HEK293 (cell line): ENCODE results near the gene IL12A.

Experiments used
- CTCF ChIA-PET: fragments of 350-600 bp; formaldehyde crosslinking; extraction: SDS; loops from one replicate; lab custom pipeline; 2021; ENCODE audit warnings: antibody characterized with exemption; lab: Yijun Ruan, JAX
- POLR2A ChIA-PET: fragments of 300-600 bp; formaldehyde crosslinking; extraction: SDS; loops from one replicate; lab custom pipeline; 2020; ENCODE audit warnings: antibody characterized with exemption, inconsistent platforms; lab: Yijun Ruan, JAX
- H3K27ac ChIP-seq: fragments of 200-500 bp; sonication (Bioruptor generic); 2 replicates; pipeline ENCODE4 v1.5.1; 2014; ENCODE audit warnings: low read depth, low read length, control low read depth, inconsistent platforms; ENCODE audit errors: extremely low read depth
- H3K36me3 ChIP-seq, 2 experiments: fragments of 200-500 bp in 1 of 2; sonication (Bioruptor generic) in 1 of 2; 1 replicate in 1 of 2; 2 replicates in 1 of 2; pipeline ENCODE4 v1.5.1; 2014 to 2017; ENCODE audit warnings: inconsistent platforms in 2 of 2, low read length in 2 of 2; ENCODE audit not compliant: control insufficient read depth in 2 of 2, insufficient read depth in 1 of 2
- H3K4me1 ChIP-seq: fragments of 200-500 bp; sonication (Bioruptor generic); 2 replicates; pipeline ENCODE4 v1.5.1; 2014; ENCODE audit warnings: mild to moderate bottlenecking, low read length, inconsistent platforms; ENCODE audit not compliant: control insufficient read depth, insufficient read depth
- H3K4me3 ChIP-seq: 2 replicates; pipeline ENCODE4 v1.5.1; 2011; ENCODE audit warnings: low read depth, mild to moderate bottlenecking, control low read depth, low read length, moderate library complexity
- H3K9me3 ChIP-seq: fragments of 200-500 bp; sonication (Bioruptor generic); 2 replicates; pipeline ENCODE4 v1.5.1; 2014; ENCODE audit warnings: low read depth, low read length, inconsistent platforms; ENCODE audit not compliant: control insufficient read depth, insufficient read depth
- FEZF1 ChIP-seq: fragments of 450-650 bp; formaldehyde crosslinking; IDR thresholded peaks from 2 replicates; pipeline ENCODE4 v1.5.1; 2016; ENCODE audit warnings: missing biosample characterization, missing genetic modification characterization
- IKZF3 ChIP-seq: fragments of 450-650 bp; IDR thresholded peaks from 2 replicates; pipeline ENCODE4 v1.5.0; 2018; ENCODE audit warnings: missing biosample characterization, mild to moderate bottlenecking, missing genetic modification characterization, moderate library complexity
- MZF1 ChIP-seq: fragments of 450-650 bp; formaldehyde crosslinking; IDR thresholded peaks from 2 replicates; pipeline ENCODE4 v1.5.1; 2017; ENCODE audit warnings: missing biosample characterization, missing genetic modification characterization, borderline replicate concordance
- OVOL3 ChIP-seq: fragments of 450-650 bp; formaldehyde crosslinking; IDR thresholded peaks from 2 replicates; pipeline ENCODE4 v1.5.1; 2016; ENCODE audit warnings: missing biosample characterization, missing genetic modification characterization
- PATZ1 ChIP-seq: fragments of 450-650 bp; formaldehyde crosslinking; IDR thresholded peaks from 2 replicates; pipeline ENCODE4 v1.5.1; 2016; ENCODE audit warnings: missing biosample characterization, missing genetic modification characterization
- REPIN1 ChIP-seq: fragments of 450-650 bp; formaldehyde crosslinking; IDR thresholded peaks from 2 replicates; pipeline ENCODE4 v1.5.1; 2017; ENCODE audit warnings: missing biosample characterization, missing genetic modification characterization, low read depth
- SCRT2 ChIP-seq: fragments of 450-650 bp; formaldehyde crosslinking; IDR thresholded peaks from 2 replicates; pipeline ENCODE4 v1.5.1; 2016; ENCODE audit warnings: missing biosample characterization, missing genetic modification characterization
- ZBTB1 ChIP-seq: fragments of 450-650 bp; formaldehyde crosslinking; IDR thresholded peaks from 2 replicates; pipeline ENCODE4 v1.5.1; 2016; ENCODE audit warnings: missing biosample characterization, missing genetic modification characterization
- ZBTB17 ChIP-seq: fragments of 450-650 bp; formaldehyde crosslinking; IDR thresholded peaks from 2 replicates; pipeline ENCODE4 v1.5.1; 2016; ENCODE audit warnings: missing biosample characterization, missing genetic modification characterization
- ZBTB44 ChIP-seq: fragments of 450-650 bp; IDR thresholded peaks from 2 replicates; pipeline ENCODE4 v1.5.1; 2018; ENCODE audit warnings: missing biosample characterization, mild to moderate bottlenecking, missing genetic modification characterization
- ZBTB48 ChIP-seq: fragments of 450-650 bp; formaldehyde crosslinking; IDR thresholded peaks from 2 replicates; pipeline ENCODE4 v1.5.1; 2016; ENCODE audit warnings: missing biosample characterization, missing genetic modification characterization
- ZFP3 ChIP-seq: fragments of 450-650 bp; formaldehyde crosslinking; IDR thresholded peaks from 2 replicates; pipeline ENCODE4 v1.5.1; 2016; ENCODE audit warnings: low read depth, missing biosample characterization, missing genetic modification characterization
- ZFP37 ChIP-seq: fragments of 450-650 bp; formaldehyde crosslinking; IDR thresholded peaks from 2 replicates; pipeline ENCODE4 v1.5.1; 2016; ENCODE audit warnings: missing biosample characterization, missing genetic modification characterization
- ZFP69B ChIP-seq: fragments of 450-650 bp; formaldehyde crosslinking; IDR thresholded peaks from 2 replicates; pipeline ENCODE4 v1.5.1; 2016; ENCODE audit warnings: missing biosample characterization, missing genetic modification characterization
- ZNF138 ChIP-seq: fragments of 450-650 bp; formaldehyde crosslinking; IDR thresholded peaks from 2 replicates; pipeline ENCODE4 v1.5.1; 2016; ENCODE audit warnings: missing biosample characterization, missing genetic modification characterization, borderline replicate concordance
- ZNF19 ChIP-seq: fragments of 450-650 bp; formaldehyde crosslinking; IDR thresholded peaks from 2 replicates; pipeline ENCODE4; 2016; ENCODE audit warnings: missing biosample characterization, missing genetic modification characterization, low read depth
- ZNF2 ChIP-seq: fragments of 450-650 bp; formaldehyde crosslinking; IDR thresholded peaks from 2 replicates; pipeline ENCODE4 v1.5.1; 2016; ENCODE audit warnings: missing biosample characterization, missing genetic modification characterization
- ZNF391 ChIP-seq: fragments of 450-650 bp; formaldehyde crosslinking; IDR thresholded peaks from 2 replicates; pipeline ENCODE4 v1.5.1; 2016; ENCODE audit warnings: low read depth, missing biosample characterization, missing genetic modification characterization, borderline replicate concordance
- ZNF510 ChIP-seq: fragments of 450-650 bp; formaldehyde crosslinking; IDR thresholded peaks from 2 replicates; pipeline ENCODE4 v1.5.1; 2018; ENCODE audit warnings: mild to moderate bottlenecking, missing genetic modification characterization, missing biosample characterization; ENCODE audit not compliant: insufficient replicate concordance
- ZNF513 ChIP-seq: fragments of 450-650 bp; IDR thresholded peaks from 2 replicates; pipeline ENCODE4 v1.5.1; 2018; ENCODE audit warnings: missing biosample characterization, missing genetic modification characterization
- ZNF530 ChIP-seq: fragments of 450-650 bp; formaldehyde crosslinking; IDR thresholded peaks from 2 replicates; pipeline ENCODE4 v1.5.1; 2016; ENCODE audit warnings: low read depth, missing biosample characterization, missing genetic modification characterization
- ZNF580 ChIP-seq: fragments of 450-650 bp; formaldehyde crosslinking; IDR thresholded peaks from 2 replicates; pipeline ENCODE4 v1.5.1; 2016; ENCODE audit warnings: missing biosample characterization, missing genetic modification characterization
- ZNF585B ChIP-seq: fragments of 450-650 bp; formaldehyde crosslinking; IDR thresholded peaks from 2 replicates; pipeline ENCODE4 v1.5.1; 2016; ENCODE audit warnings: missing biosample characterization, missing genetic modification characterization
- ZNF645 ChIP-seq: fragments of 450-650 bp; formaldehyde crosslinking; IDR thresholded peaks from 2 replicates; pipeline ENCODE4; 2016; ENCODE audit warnings: missing biosample characterization, missing genetic modification characterization
- ZNF654 ChIP-seq: fragments of 450-650 bp; formaldehyde crosslinking; IDR thresholded peaks from 2 replicates; pipeline ENCODE4 v1.5.1; 2016; ENCODE audit warnings: low read depth, missing biosample characterization, missing genetic modification characterization
- ZSCAN5A ChIP-seq: fragments of 450-650 bp; formaldehyde crosslinking; IDR thresholded peaks from 2 replicates; pipeline ENCODE4 v1.5.1; 2016; ENCODE audit warnings: missing biosample characterization, missing genetic modification characterization

The IL12A gene

GRCh38 chr3:160001850-160002623, 13.4 kb downstream of the IL12A start:
- ChIA-PET CTCF (interaction anchor here (0.5 to 5.9 kb wide), 12 partner anchors 12 to 762 kb away, joined by 3 to 108 read pairs (median 8); partner anchors contain the start of gene IL12A), POLR2A (no interaction called here)
- Histone ChIP-seq H3K4me1 (no peaks in the 10 kb centered on the region), H3K36me3 (no peaks in the 10 kb centered on the region), H3K4me3 (no peak overlapping the region), H3K9me3 (no peaks in the 10 kb centered on the region), H3K27ac (no peak overlapping the region)
- no peak for TF ChIP-seq REPIN1
- TF ChIP-seq ZNF19 (tag by site-specific recombination): no peak
- TF ChIP-seq OVOL3: no peak
- no peak for TF ChIP-seq ZNF138 (tag by site-specific recombination)
- TF ChIP-seq ZNF391 (tag by site-specific recombination): no peak
- TF ChIP-seq ZNF510 (tag by site-specific recombination): no peak
- no peak for TF ChIP-seq ZSCAN5A (tag by site-specific recombination)
- no peak for TF ChIP-seq ZBTB1 (tag by site-specific recombination)
- no peak for TF ChIP-seq ZFP3 (tag by site-specific recombination)
- TF ChIP-seq ZNF645: no peak
- no peak for TF ChIP-seq ZFP69B (tag by site-specific recombination)
- TF ChIP-seq FEZF1 (tag by site-specific recombination): no peak
- TF ChIP-seq SCRT2 (tag by site-specific recombination): no peak
- no peak for TF ChIP-seq ZFP37
- TF ChIP-seq ZBTB44 (tag by site-specific recombination): no peak
- no peak for TF ChIP-seq MZF1 (tag by site-specific recombination)

- Histone ChIP-seq H3K4me3 (no peak overlapping the region), H3K4me1 (no peaks in the 10 kb centered on the region), H3K36me3 (no peaks in the 10 kb centered on the region), H3K9me3 (no peaks in the 10 kb centered on the region), H3K27ac (no peak overlapping the region)
- ChIA-PET POLR2A (no interaction called here), CTCF (interaction anchor here (0.5 to 5.9 kb wide), 25 partner anchors 9 to 1309 kb away, joined by 3 to 108 read pairs (median 4); partner anchors contain the start of gene IL12A)
- TF ChIP-seq ZNF585B (tag by site-specific recombination) (no peak), ZBTB48 (tag by site-specific recombination) (peak; percentile 36; the same call in 1 of the 2 replicates), ZBTB17 (tag by site-specific recombination) (peak; percentile 68), ZNF530 (tag by site-specific recombination) (no peak), IKZF3 (tag by site-specific recombination) (0 out of 2 replicates have a peak, but pooled peaks have one; percentile 37), ZNF654 (tag by site-specific recombination) (peak; percentile 63), ZNF580 (tag by site-specific recombination) (0 out of 2 replicates have a peak, but pooled peaks have one; percentile 15), ZNF2 (tag by site-specific recombination) (peak; percentile 48; the same call in 1 of the 2 replicates), ZNF513 (tag by site-specific recombination) (no peak), MZF1 (tag by site-specific recombination) (peak; percentile 57; the same call in 1 of the 2 replicates), PATZ1 (tag by site-specific recombination) (peak; percentile 21; the same call in 1 of the 2 replicates)
Measured at GRCh38 chr3:160003520-160004128, 15.0 kb downstream of the IL12A start.
